Esophagus squamous epithelium (tissue), 5 donors: ENCODE measurements around the gene ST3GAL3. TPM values are rescaled to one million over a fixed set of nuclear protein-coding genes. Genes with fewer than 3 reads are reported as not detected.

Source experiments
- DNase-seq: peaks from one replicate; lab custom pipeline; 2025; lab: John Stamatoyannopoulos, UW
- H3K27ac ChIP-seq, 4 donors: fragments of 200-600 bp; sonication (generic); one replicate each; pipeline ENCODE4 v1.5.1; 2016 to 2019; ENCODE audit warnings: mild to moderate bottlenecking in 1 of 4
- H3K27me3 ChIP-seq, 4 donors: fragments of 200-600 bp; sonication (generic); 1 replicate in 3 of 4; 2 replicates in 1 of 4; pipeline versions ENCODE4 v1.5.1 to v1.6.0; 2017 to 2021; ENCODE audit warnings: antibody characterized with exemption in 1 of 4
- H3K36me3 ChIP-seq, 3 donors: fragments of 200-600 bp; sonication (generic); one replicate each; pipeline ENCODE4 v1.5.1; 2016 to 2019
- H3K4me1 ChIP-seq, 3 donors: fragments of 200-600 bp; sonication (generic); one replicate each; pipeline ENCODE4 v1.5.1; 2017 to 2019
- H3K4me3 ChIP-seq, 4 donors: fragments of 200-600 bp; sonication (generic); 1 replicate in 3 of 4; 2 replicates in 1 of 4; pipeline ENCODE4 v1.5.1; 2016 to 2019; ENCODE audit warnings: mild to moderate bottlenecking in 2 of 4, moderate library complexity in 1 of 4
- H3K9me3 ChIP-seq, 3 donors: fragments of 200-600 bp; sonication (generic); one replicate each; pipeline ENCODE4 v1.5.1; 2016 to 2019
- POLR2A ChIP-seq, 4 donors: fragments of 450-650 bp; IDR thresholded peaks; one replicate each; pipeline ENCODE4 v1.6.1; 2017; ENCODE audit warnings: antibody characterized with exemption in 4 of 4, mild to moderate bottlenecking in 4 of 4, moderate library complexity in 3 of 4
- WGBS, 2 donors: methylation state at CpG; one replicate each; pipeline ENCODE4 v1.1.5; 2018; 5-methylcytosine and 5-hydroxymethylcytosine counted together
- intact Hi-C: fragments of 100-400 bp; cut with DNase I; formaldehyde crosslinking; loops from one replicate; pipeline ENCODE4 v1.15.0; 2022
- total RNA-seq, 4 donors: library from RNA; depleted of rRNA; stranded (reverse); fragments of >200 nt; gene quantifications; one replicate each; pipeline ENCODE4 v1.1.0, GENCODE V29; 2016
- TF ChIP-seq, protein P1 (sequence below), 6 experiments: fragments of 450-650 bp in 4 of 6; fragments of 200-600 bp in 2 of 6; sonication (generic) in 2 of 6; IDR thresholded peaks; one replicate each; pipeline ENCODE4 v1.5.1; 2016 to 2019; ENCODE audit warnings: antibody characterized with exemption in 6 of 6, mild to moderate bottlenecking in 4 of 6, moderate library complexity in 4 of 6
- donor health status: DM: yes; HTN: yes; CAD: no.

The ST3GAL3 gene
- total RNA-seq, 4 donors from 2014 or later, result 2.8 to 10.7 (median 7.1) TPM

DNA sequence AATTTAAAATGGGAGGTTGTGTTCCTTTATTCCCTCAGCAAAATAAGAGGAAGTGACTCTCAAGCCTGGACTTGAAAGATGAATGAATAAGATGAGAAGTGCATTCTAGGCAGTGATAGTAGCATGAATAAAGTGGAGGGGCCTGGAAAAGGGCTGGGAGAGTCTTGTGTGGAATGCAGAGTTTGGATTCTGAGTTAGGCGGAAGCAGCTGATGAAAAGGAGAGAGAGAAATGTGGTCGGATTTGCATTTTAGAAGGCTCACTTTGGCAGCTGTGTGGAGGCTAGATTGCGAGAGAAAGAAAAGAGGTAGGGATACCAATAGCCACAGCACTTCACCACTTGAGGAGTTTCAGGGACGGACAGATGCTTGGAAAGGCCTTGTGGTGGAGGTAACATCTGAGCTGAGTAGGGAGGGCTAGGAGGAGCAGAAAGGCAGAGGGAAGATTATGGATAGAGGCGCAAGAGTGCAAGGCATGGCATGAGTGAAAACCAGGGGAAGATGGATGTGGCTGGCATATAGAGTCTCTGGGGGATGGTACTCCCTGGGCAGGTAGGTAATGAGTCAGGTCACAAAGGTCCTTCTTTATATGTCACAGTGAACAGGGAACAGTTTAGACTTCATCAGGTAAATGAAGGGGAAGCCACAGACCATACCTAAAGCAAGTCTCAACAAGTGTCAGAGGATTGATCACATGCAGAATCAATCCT, 59.6 kb downstream of the ST3GAL3 start:
- H3K4me3 ChIP-seq, result no peak overlapping the region
- TF ChIP-seq POLR2A (IDR thresholded peaks at IDR 0.05), result no peak
- H3K36me3 ChIP-seq, result no peaks in the 10 kb centered on the region
- intact Hi-C loops, result loop anchor here (10.0 kb wide), 1 partner anchor 278 kb away; no protein-coding TSS in a partner anchor
- no peaks in the 10 kb centered on the region for H3K27me3 ChIP-seq
- H3K9me3 ChIP-seq, result no peaks in the 10 kb centered on the region
- 45 to 65% methylated on average over 5 of the region's 5 CpGs for WGBS, 2 donors
- peaks cover 0 to 36% (median 14%) of the 10 kb centered on the region in 3 donors for H3K4me1 ChIP-seq
- H3K27ac ChIP-seq, result peak overlapping the region in 3 of 4 donors; percentile 21 to 50 (median 43)
- no peak for DNase-seq

- H3K27ac ChIP-seq, result no peak overlapping the region
- no peaks in the 10 kb centered on the region for H3K9me3 ChIP-seq
- peaks cover 0 to 31% (median 12%) of the 10 kb centered on the region in 3 donors for H3K4me1 ChIP-seq
- no peaks in the 10 kb centered on the region for H3K27me3 ChIP-seq
- no peaks in the 10 kb centered on the region for H3K36me3 ChIP-seq
- TF ChIP-seq, protein P1, sequence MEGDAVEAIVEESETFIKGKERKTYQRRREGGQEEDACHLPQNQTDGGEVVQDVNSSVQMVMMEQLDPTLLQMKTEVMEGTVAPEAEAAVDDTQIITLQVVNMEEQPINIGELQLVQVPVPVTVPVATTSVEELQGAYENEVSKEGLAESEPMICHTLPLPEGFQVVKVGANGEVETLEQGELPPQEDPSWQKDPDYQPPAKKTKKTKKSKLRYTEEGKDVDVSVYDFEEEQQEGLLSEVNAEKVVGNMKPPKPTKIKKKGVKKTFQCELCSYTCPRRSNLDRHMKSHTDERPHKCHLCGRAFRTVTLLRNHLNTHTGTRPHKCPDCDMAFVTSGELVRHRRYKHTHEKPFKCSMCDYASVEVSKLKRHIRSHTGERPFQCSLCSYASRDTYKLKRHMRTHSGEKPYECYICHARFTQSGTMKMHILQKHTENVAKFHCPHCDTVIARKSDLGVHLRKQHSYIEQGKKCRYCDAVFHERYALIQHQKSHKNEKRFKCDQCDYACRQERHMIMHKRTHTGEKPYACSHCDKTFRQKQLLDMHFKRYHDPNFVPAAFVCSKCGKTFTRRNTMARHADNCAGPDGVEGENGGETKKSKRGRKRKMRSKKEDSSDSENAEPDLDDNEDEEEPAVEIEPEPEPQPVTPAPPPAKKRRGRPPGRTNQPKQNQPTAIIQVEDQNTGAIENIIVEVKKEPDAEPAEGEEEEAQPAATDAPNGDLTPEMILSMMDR (IDR thresholded peaks at IDR 0.05), result no peak
- no peak for TF ChIP-seq POLR2A (IDR thresholded peaks at IDR 0.05)
- intact Hi-C loops, result loop anchor here (10.0 kb wide), 1 partner anchor 277 kb away; no protein-coding TSS in a partner anchor
- DNase-seq, result no peak
- no peak overlapping the region for H3K4me3 ChIP-seq
Observed at GRCh38 chr1:43768168-43768567, 60.8 kb downstream of the ST3GAL3 start.

- intact Hi-C loops, result loop anchor here (10.0 kb wide), 1 partner anchor 275 kb away; no protein-coding TSS in a partner anchor
- H3K9me3 ChIP-seq, result no peaks in the 10 kb centered on the region
- TF ChIP-seq POLR2A (IDR thresholded peaks at IDR 0.05), result no peak
- TF ChIP-seq, protein P1 (IDR thresholded peaks at IDR 0.05), result no peak
Observed at GRCh38 chr1:43769350-43769908, 62.1 kb downstream of the ST3GAL3 start.

GRCh38 chr1:43770111-43770510, 62.8 kb downstream of the ST3GAL3 start:
- intact Hi-C loops, result no loop called here
- Histone ChIP-seq H3K4me1 (peaks cover 0 to 29% (median 16%) of the 10 kb centered on the region in 3 donors), H3K4me3 (no peak overlapping the region), H3K9me3 (no peaks in the 10 kb centered on the region), H3K27ac (no peak overlapping the region), H3K36me3 (no peaks in the 10 kb centered on the region), H3K27me3 (no peaks in the 10 kb centered on the region)
- no peak for TF ChIP-seq POLR2A (IDR thresholded peaks at IDR 0.05)
- TF ChIP-seq, protein P1 (IDR thresholded peaks at IDR 0.05), result no peak
- no peak for DNase-seq
- 94 to 97% methylated on average over 2 of the region's 2 CpGs for WGBS, 2 donors

More at GRCh38 chr1:43769350-43769908, 62.1 kb downstream of the ST3GAL3 start:
- no peaks in the 10 kb centered on the region for H3K36me3 ChIP-seq
- no peaks in the 10 kb centered on the region for H3K27me3 ChIP-seq
- no peak overlapping the region for H3K4me3 ChIP-seq
- 73 to 83% methylated on average over 4 of the region's 4 CpGs for WGBS, 2 donors
- no peak for DNase-seq
- peaks cover 0 to 28% (median 14%) of the 10 kb centered on the region in 3 donors for H3K4me1 ChIP-seq
- H3K27ac ChIP-seq, result no peak overlapping the region

- Histone ChIP-seq H3K27me3 (no peaks in the 10 kb centered on the region), H3K4me3 (no peak overlapping the region), H3K36me3 (no peaks in the 10 kb centered on the region), H3K27ac (no peak overlapping the region), H3K4me1 (peaks cover 0 to 7% (median 4%) of the 10 kb centered on the region in 3 donors), H3K9me3 (no peaks in the 10 kb centered on the region)
- intact Hi-C loops, result no loop called here
- 77 to 91% methylated on average over 5 of the region's 5 CpGs for WGBS, 2 donors
- no peak for DNase-seq
- TF ChIP-seq, protein P1 (IDR thresholded peaks at IDR 0.05), result no peak
- TF ChIP-seq POLR2A (IDR thresholded peaks at IDR 0.05), result no peak
Observed at GRCh38 chr1:43772978-43773377, 65.6 kb downstream of the ST3GAL3 start.
